Ovary (tissue), 3 donors: ENCODE results near the gene ARHGEF10L.

Source experiments
- CTCF ChIP-seq, 3 donors: fragments of 450-650 bp in 2 of 3; fragments of 200-600 bp in 1 of 3; IDR thresholded peaks; one replicate each; pipeline versions ENCODE4 v1.5.1 to v1.8.0; 2016 to 2022; ENCODE audit warnings: antibody characterized with exemption in 3 of 3, mild to moderate bottlenecking in 1 of 3
- EP300 ChIP-seq: sonication (generic); formaldehyde crosslinking; IDR thresholded peaks from one replicate; pipeline ENCODE4 v1.6.1; 2017; ENCODE audit warnings: antibody characterized with exemption
- POLR2A ChIP-seq: fragments of 450-650 bp; IDR thresholded peaks from one replicate; pipeline ENCODE4 v1.6.1; 2017; ENCODE audit warnings: antibody characterized with exemption, mild to moderate bottlenecking, moderate library complexity
- donor health status: DM: no; HTN: no; CAD: no.

- TF ChIP-seq POLR2A (no peak), CTCF (IDR thresholded peaks at IDR 0.05) (no peak), EP300 (no peak)
These were observed 7.6 kb downstream of the ARHGEF10L start for GRCh38 chr1:17546946-17547670.
